Stimulated activated CD4-positive, alpha-beta T cell treated with anti-CD3 and anti-CD28 coated beads, Interleukin-12 subunit alpha, Interleukin-12 subunit beta, amount 100 ng/mL, for 24 hours (primary cell): ENCODE data around the gene RMI1.

Source experiments
- DNase-seq, 2 experiments: peaks; one replicate each; pipeline ENCODE4 v3.0.0-alpha.2; 2020; ENCODE audit warnings: low read depth in 2 of 2

Gene RMI1

DNA sequence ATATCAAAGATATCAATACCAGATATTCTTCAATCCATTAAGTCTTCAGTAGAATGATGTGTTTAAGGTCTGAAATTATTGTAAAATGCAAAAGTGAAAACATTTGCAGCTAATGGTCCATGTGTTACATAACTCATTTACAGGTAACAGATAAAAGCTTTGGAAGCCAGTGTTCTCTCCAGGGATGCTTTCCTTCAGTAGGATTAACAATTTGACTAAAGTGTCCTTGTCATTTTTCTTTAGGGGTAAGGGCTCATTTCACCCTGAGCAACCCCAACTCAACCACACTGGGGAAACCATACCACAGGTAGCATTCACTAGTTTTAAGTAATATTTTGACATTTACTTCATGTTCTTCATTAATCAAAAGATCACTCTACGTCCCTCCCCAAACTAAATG lies 13.5 kb upstream of the RMI1 start:
- DNase-seq, result no peak

DNA sequence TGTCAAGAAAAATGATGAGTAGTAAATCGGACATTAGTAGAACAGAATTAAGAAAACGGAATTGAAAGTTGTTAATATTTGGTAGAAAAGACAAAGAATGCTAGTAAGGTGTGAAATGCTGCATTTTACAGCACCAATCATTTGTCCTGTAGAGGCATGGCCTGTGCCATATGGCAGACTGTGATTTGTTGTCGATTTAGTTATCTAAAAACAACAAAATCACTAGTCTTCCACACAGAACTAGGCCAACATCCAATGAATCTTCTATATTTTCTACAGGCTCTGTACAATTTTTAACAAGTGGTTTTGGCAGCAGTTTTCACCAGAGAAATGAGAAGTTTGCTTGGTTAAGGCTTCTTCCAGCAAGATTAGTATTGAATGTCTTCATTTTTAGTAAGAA lies 11.0 kb upstream of the RMI1 start:
- DNase-seq, result no peak

DNA sequence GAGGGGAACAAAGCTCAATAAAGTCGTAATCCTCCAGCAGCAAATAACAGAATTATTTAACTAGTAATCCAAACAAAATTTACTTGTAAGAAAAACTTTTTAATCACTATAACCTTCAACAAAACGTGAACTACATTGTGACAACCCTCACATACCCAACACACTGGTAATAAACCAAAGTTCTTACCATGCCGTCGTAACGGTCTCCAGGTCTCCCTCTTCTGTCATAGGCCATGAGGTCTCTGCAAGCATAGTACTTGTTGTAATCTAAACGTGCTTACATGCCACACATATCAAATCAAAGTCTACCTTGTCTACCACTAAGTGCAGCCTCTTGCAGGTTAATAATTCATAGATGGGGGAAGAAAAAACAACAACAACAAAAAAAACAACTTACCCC lies 9.1 kb upstream of the RMI1 start:
- no peak for DNase-seq

DNA sequence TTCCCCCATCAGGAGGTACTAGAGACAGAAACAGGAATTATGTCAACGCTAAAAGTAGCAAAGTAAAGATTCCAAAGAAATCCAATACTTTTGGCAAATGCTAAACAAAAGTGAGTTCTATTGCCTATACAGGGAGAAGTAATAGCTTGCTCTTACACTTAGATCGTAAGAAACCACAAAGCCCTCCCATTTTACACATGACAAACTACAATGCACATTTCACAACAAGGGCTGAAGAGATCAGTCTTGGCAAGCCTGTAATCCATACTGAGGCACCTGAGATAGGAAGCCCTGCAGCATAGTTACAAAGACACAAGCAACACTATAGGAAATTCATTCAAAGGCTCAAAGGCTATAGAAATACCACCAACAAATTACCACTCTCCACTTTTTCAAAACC lies 8.3 kb upstream of the RMI1 start:
- no peak for DNase-seq

DNA sequence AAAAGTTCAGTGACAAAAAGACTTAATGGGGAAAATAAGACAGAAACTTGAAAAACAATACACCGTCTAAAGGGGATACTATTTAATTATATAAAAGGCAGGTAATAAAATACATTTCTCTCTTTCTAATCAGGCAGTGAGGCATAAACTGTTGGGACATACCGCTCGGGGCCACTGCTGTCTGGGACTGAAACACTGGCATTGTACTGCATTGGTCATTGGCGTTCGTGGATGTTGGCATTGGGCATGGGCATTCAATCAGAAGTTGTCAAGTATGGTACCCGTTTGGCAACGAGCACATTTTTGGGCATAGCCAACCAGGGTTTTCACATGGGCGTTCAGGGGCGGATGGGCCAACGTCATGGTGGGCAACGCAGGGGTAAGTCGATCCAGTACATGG lies 5.3 kb upstream of the RMI1 start:
- no peak for DNase-seq

DNA sequence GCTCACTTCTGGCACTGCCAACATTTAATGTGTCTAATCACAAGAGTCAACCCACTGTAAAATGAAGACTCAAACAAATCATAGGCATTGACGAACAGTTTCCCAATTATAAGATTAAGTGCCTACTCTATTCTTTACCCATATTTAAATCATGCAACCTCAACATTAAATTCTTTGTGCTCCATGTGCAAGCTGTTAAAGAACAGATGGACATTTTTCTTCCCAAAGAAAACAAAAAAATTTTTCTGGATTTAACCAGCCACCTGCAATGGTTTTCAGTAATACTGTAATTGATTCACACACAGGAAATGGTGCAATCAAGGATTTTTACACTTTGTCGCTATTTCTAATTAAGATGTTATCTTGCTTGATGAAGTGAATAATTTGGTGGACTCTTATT lies 4.2 kb upstream of the RMI1 start:
- DNase-seq, result no peak

DNA sequence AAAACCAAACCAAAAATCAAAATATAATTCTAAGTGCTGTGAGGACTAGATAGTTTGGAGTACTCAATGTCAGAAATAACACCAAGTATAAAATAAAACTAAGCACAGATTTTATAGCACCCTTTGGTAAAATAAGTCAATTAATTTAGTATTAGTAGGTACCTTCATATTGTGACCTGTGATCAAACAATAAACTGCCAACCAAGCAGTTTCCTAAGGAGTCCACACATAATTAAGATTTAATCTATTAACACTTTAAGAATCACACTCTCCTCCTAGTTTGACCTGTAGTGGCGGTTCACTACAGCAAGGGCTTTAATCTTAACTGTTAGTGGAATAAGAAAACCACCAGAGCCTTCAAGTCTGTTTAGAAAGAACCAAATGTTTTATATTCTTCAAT lies 3.4 kb upstream of the RMI1 start:
- DNase-seq, result no peak

DNA sequence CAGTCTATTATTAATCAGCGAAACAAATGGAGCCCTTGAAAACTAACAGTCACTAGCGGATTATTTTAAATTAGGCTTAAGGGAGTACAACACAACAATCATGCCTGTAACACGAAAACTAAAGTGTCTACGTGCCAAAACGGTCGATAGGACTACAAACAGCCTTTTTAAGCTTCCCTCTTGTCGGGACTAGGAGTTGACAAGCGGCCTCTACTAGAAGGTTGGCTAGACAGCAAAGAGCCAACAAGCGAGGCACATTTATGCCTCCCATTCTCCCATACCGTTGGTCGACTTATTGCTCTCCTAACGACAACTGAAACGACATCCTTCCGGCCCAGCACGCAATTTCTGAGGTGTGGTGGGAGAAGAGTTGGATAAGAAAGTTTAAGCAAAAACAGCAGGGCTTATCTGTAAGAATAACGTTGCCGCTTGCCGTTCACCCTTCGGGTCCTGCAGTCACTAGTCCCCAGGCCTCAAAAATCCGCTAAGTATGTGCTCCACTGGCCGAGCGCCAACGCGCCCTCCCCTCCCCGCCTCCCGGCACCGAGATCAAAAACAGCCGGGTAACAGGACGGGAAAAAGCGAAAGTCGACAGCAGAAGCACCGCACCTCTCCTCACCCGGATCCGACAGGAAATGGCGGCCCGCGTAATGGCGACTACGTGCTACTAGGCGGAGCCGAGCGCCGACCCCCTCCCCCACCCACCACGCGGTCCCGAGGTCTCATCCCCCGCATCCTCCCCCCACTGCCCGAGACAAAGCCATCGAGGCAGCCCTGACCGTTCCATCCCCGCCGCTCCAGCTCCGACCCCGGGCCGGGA lies 1.4 kb upstream of the RMI1 start:
- DNase-seq, result peak; percentile 76 to 85

DNA sequence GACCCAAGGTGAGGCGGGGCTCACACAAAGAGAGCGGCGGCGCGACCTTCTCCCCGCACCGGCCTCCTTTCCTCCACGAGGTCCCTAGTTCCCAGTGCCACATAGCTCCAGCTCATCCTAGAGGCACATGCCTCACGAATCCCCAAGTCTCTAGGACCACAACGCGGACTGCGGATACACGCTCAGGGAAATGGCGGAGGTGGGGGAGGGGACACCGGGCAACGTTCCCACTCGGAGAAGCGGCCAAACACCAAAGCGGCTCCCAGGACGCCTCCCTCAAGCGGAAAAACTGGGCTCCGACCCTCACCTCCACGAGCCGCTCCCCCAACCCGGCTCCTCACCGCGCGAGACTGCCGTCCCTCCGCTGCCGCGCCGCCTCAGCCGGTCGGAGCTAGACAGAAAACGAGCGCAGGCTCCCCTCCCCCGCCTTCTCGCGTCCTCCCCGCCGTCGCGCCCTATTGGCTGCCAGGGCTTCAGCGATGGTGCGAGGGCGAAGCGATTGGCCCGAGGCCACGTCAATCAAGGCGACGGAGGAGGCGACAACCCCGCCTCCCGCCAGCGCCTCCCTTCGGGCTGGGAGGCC lies 702 bp upstream of the RMI1 start, which contains the start of gene HNRNPK:
HNRNPK (minus strand) TSS at position 404 of the 583 bp plus-strand sequence. CDS start 1,963 bp downstream, outside the sequence.
- DNase-seq, result peak; percentile 98 to 99

DNA sequence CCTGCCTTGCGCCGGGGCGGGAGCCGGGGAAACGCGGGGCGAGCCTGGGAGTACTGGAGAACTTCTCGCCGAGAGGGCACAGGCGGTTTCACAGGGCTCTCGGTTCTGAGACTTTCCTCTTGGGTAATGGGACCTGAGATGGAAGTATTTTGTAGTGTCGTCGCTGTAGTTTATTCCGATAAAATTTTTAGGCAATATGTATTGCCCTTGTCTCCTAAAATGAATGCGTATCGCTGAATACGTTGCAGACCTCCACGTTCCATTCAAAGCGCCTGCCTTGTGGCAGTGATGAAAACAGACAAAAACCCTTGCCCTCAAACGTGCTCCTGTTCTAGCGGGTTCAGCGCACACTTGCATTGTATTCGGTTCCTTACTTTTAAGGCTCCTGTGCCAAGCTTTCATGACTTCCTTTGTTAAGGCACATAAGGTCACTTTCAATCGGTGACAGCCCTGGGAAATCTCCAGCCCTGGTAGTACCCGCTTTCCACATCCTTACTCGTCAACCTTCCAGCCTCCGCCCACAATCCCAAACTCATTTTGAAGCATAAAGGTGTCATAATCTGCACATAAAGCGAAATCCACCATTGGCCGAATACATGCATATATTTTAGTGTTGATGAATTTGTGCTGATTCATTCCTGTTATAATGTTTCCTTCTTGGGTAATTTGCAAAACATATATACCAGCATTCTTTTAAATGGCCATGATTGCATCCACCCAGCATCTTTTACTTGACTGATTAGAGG lies 694 bp downstream of the RMI1 start:
- no peak for DNase-seq

DNA sequence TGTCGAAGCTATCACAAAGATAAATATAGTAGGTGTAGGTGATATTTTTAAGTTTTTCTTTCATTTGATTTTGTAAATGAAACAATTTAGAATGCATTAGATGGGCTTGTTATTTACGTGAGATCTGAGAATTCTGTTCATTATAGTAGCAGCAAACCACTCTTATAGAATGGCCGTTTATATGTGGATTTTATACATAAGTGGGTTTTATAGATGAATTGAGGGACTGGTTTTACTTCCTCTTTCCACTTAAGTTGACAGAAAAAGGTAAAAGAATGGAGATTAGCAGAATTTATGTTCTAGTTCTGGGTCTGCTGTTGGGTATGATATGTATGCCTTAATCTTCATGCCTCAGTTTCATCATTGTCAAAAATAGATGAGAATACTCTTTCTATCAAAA lies 5.6 kb downstream of the RMI1 start:
- no peak for DNase-seq

DNA sequence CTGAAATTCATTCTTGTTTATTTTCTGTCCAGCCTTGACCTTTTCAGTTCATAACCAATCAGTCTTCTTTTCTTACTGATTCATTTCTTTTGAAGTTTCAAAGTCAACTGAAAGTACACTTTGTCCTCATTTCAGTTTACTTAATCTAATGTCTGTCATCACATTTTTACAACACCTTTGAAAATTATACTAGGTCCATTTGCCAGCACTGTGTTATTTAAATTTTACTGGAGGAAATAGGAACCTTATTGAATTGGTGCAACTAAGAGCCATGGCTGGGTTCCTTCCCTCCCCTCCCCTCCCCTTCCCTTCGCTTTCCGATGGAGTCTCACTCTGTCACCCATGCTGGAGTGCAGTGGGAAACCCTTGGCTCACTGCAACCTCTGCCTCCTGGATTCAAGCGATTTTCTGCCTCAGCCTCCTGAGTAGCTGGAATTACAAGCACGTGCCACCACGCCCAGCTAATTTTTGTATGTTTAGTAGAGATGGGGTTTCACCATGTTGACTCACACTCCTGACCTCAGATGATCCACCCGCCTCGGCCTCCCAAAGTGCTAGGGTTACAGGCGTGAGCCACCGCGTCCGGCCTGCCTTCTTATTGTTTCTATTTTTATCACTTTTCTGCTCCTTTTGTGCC lies 6.3 kb downstream of the RMI1 start:
- no peak for DNase-seq

DNA sequence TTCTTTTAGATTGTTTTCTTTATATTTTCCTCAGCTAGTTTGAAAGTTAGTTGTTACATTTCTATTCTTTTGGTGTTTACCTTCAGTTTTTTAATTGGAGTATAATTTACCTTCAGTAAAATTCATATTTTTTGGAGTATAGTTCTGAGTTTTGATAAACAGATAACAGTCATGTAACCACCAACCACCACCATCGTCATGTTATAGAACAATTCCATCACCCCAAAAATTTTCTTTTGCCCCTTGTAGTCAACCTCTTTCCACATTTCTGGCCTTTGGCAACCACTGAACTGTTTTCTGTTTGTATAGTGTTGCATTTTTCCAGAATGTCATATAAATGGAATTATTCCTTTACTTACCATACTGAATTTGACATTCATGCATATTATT lies 6.8 kb downstream of the RMI1 start:
- no peak for DNase-seq

DNA sequence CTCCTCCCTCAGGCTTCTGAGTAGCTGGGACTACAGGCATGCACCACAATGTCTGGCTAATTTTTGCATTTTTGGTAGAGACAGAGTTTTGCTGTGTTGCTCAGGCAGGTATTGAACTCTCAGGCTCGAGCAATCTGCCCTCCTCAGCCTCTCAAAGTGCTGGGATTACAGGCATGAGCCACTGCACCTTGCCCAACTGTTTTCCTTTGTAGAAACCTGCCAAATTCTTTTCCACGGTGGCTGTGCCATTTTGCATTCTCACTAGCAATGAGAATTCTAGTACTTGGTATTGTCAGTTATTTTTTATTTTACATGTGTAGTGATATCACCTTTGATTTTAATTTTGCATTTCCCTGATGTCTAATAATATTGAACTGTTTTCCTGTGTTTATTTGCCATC lies 7.8 kb downstream of the RMI1 start:
- DNase-seq, result no peak

DNA sequence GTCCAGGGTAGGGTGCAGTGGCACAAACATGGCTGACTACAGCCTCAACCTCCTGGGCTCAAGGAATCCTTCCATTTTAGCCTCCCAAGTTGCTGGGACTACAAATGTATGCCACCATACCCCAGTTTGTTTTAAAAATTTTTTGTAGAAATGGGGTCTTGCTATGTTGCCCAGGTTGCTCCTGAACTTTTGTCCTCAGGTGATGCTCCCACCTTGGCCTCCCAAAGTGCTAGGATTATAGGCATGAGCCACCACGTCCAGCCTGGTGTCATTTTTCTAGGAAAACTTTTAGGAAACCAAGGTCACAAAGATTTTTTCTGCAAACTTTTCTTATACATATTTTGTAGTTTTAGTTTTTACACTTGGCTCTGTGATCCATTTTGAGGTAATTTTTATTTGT lies 10.8 kb downstream of the RMI1 start:
- no peak for DNase-seq

DNA sequence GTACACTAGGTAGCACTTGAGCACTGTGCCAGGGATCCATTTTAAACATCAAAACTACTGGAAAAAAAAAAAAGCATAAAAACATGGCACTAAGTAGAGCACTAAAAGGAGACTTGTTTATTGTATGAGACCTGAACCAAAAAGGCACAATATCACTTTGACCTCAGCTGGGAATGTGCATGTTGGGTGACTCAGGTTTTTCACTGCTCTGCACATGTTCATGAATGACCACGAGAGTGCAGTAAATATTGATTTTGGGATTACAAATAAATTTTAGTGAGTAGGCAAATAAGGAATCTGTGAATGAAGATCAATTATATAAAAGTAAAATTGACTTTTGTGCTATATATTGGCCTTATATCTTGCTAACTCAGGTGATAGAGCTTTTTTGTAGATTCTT lies 11.8 kb downstream of the RMI1 start:
- no peak for DNase-seq

DNA sequence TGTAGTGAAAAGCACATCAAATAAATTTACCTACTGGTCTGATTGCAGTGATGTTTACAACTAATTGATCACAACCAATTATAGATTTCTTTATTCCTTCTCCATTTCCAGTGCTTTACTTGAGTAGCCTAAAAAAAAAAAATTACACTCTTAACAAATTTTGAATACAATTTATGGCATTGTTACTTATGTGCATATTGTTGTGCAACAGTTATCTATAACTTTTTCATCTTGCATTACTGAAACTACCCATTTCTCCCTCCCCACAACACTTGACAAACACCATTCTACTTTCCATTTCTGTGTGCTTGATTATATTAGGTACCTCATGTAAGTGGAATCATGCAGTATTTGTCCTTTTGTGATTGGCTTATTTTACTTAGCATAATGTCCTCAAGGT lies 12.3 kb downstream of the RMI1 start:
- no peak for DNase-seq

DNA sequence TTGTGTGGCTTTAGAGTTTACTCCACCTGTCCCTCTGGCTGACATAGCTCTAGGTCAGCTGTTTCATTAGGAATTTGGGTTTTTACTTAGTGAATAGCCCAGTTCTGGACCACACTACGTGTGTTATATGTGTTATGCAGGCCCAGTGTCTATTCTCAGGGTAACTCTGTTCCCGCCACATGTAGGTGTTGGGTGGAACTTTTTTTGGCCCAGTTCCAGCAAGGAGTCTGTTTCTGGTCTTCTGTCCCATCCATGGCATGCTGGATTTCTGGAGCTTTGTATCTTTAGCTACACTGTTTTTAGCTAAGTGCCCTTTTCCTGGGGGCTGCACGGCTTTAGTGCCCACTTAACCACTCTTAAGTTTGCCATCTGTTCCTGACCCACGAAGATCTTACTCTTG lies 15.5 kb downstream of the RMI1 start:
- DNase-seq, result no peak

DNA sequence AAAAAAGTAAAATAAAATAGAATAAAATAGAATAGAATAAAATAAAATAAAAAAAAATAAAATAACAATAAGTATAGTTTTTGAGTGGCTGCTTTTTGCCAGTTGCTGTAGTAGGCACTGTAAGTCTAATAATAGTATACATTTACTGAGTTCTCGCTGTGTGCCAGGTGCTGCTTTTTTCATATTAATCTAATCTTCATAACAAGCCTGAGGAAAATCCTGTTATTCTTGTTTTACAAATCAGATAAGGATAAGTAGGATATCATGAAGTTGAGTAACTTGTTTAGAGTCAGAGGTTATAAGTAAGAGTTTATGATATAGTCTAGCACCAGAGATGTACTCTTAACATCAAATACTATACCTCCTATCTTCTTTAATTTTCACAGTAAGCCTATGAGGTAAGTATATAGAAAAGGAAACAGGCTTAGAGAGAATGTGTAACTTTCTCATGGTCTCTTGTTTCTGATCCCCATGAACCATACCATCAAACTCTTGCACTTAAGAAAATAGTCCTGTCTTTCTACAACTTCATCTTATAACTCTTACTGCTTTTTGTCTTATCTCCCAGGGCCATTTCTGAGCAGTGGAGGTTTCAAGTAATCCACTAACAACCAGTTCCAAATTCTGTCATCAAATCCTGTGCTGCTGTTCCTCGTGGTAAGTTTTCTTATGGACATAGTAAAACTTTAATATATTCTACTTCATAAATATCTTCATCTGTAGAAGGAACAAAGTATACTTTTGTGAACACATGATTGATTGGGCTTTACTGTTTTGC lies 18.7 kb downstream of the RMI1 start:
- no peak for DNase-seq

DNA sequence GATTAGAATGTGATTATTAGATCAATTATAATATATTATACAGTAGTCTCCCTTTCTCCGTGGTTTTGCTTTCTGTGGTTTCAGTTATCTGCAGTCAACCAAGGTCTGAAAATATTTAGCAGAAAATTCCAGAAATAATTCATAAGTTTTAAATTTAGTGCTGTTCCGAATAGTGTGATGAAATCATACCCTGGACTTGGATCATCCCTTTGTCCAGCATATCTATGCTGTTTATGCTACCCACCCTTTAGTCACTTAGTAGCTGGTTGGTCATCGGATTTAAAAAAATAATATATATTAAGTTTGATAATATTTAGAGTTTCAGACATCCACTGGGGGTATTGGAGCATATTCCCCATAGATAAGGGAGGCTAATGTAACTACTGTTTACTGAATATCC lies 19.6 kb downstream of the RMI1 start:
- no peak for DNase-seq

DNA sequence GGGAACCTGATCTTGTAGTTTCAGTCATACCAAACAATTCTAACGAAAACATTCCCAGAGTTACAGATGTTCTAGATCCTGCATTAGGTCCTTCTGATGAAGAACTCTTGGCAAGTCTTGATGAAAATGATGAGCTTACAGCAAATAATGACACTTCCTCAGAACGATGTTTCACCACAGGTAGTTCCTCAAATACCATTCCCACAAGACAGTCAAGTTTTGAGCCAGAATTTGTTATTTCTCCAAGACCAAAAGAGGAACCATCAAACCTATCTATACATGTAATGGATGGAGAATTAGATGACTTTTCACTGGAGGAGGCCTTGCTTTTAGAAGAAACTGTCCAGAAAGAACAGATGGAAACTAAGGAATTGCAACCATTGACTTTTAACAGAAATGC lies 21.0 kb downstream of the RMI1 start:
- no peak for DNase-seq

DNA sequence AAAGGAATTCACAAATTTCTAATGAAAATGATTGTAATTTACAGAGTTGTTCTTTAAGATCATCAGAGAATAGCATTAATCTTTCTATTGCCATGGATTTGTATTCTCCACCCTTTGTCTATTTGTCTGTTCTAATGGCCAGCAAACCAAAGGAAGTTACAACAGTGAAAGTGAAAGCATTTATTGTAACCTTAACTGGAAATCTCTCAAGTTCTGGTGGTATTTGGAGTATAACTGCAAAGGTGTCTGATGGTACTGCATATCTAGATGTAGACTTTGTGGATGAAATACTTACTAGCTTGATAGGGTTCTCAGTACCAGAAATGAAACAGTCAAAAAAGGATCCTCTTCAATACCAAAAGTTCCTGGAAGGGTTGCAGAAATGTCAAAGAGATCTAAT lies 21.7 kb downstream of the RMI1 start:
- no peak for DNase-seq
